ENCODE results near the gene SLC24A5. TPM values are rescaled to one million over a fixed set of nuclear protein-coding genes. Genes with fewer than 3 reads are reported as not detected.

SLC24A5 gene
- total RNA-seq, 1 experiment from 2014 or later, result not detected

DNA sequence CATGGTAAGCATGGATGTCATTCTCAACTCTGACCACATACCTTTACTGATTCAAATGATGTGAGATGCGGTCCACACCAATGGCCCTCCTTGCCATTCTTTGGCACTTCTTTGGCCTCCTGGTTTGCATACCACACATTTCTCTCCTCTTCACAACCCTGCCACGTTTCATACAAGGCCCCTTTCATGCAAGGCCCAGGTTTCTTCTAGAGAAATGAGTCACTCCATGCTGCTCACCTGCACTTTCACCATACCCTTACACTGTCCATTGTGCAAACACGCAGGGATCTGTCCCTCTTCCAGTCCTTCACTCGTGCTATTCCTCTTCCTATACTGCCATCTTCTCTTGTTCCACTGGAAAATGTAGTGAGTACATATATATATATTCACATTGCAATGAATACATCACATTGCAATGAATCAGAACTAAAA, 24.4 kb upstream of the SLC24A5 start:
- no peak overlapping the region for H3K4me3 Mint-ChIP-seq
- Histone ChIP-seq H3K18ac (ENCODE audit: insufficient read length, low read depth, low read length) (no peak overlapping the region), H3K79me2 (ENCODE audit: insufficient read depth, low read length) (no peaks in the 10 kb centered on the region), H2AFZ (ENCODE audit: low read length) (no peak overlapping the region), H2BK5ac (ENCODE audit: insufficient read length, low read length) (no peak overlapping the region), H3K4me2 (ENCODE audit: insufficient read depth, insufficient read length, low read length) (no peak overlapping the region), H3K9ac (ENCODE audit: extremely low read depth, insufficient read length, low read length) (no peak overlapping the region), H4K5ac (ENCODE audit: insufficient read length, low read depth, low read length) (no peak overlapping the region), H4K20me1 (ENCODE audit: control insufficient read depth, insufficient read depth, insufficient read length) (no peaks in the 10 kb centered on the region), H2BK12ac (ENCODE audit: insufficient read length, low read depth, low read length) (no peak overlapping the region), H3K56ac (ENCODE audit: insufficient read length, low read depth, low read length) (no peak overlapping the region), H2BK120ac (ENCODE audit: low read depth, low read length, poor library complexity, severe bottlenecking) (no peak overlapping the region), H3K27me3 (ENCODE audit: insufficient read depth, low read length) (no peaks in the 10 kb centered on the region), H3K4ac (ENCODE audit: low read depth, low read length) (no peak overlapping the region), H3K23me2 (ENCODE audit: insufficient read length, low read depth, low read length, poor library complexity, severe bottlenecking) (no peaks in the 10 kb centered on the region), H3K9me3 (ENCODE audit: control insufficient read depth, low read depth, low read length) (no peaks in the 10 kb centered on the region), H2AK5ac (ENCODE audit: insufficient read length, low read length) (no peak overlapping the region), H3T11ph (ENCODE audit: low read length) (no peak overlapping the region), H4K8ac (replicated peaks; ENCODE audit: insufficient read length, low read depth, low read length) (no peak overlapping the region), H3K27ac (ENCODE audit: insufficient read length, low read depth, low read length) (no peak overlapping the region), H4K91ac (ENCODE audit: insufficient read length, low read depth, low read length) (no peak overlapping the region), H3K79me1 (ENCODE audit: insufficient read depth, low read depth, low read length, poor library complexity, severe bottlenecking) (no peaks in the 10 kb centered on the region), H3K23ac (ENCODE audit: insufficient read length, low read depth, low read length) (no peak overlapping the region), H2BK20ac (ENCODE audit: low read depth, low read length, poor library complexity, severe bottlenecking) (no peak overlapping the region), H2BK15ac (ENCODE audit: low read depth, low read length) (no peak overlapping the region), H3K4me1 (ENCODE audit: insufficient read depth, low read length) (no peaks in the 10 kb centered on the region), H3K14ac (ENCODE audit: insufficient read depth, low read length) (no peak overlapping the region)
- no peaks in the 10 kb centered on the region for H3K9me3 Mint-ChIP-seq
- H3K36me3 Mint-ChIP-seq (ENCODE audit: insufficient read depth in 1 of 3, low read depth in 3 of 3), result no peaks in the 10 kb centered on the region
- no peak overlapping the region for H3K27ac Mint-ChIP-seq
- TF ChIP-seq, protein P1, sequence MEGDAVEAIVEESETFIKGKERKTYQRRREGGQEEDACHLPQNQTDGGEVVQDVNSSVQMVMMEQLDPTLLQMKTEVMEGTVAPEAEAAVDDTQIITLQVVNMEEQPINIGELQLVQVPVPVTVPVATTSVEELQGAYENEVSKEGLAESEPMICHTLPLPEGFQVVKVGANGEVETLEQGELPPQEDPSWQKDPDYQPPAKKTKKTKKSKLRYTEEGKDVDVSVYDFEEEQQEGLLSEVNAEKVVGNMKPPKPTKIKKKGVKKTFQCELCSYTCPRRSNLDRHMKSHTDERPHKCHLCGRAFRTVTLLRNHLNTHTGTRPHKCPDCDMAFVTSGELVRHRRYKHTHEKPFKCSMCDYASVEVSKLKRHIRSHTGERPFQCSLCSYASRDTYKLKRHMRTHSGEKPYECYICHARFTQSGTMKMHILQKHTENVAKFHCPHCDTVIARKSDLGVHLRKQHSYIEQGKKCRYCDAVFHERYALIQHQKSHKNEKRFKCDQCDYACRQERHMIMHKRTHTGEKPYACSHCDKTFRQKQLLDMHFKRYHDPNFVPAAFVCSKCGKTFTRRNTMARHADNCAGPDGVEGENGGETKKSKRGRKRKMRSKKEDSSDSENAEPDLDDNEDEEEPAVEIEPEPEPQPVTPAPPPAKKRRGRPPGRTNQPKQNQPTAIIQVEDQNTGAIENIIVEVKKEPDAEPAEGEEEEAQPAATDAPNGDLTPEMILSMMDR (conservative IDR thresholded peaks at IDR 0.05), result no peak
- WGBS (ENCODE audit: extremely low coverage, insufficient read length, low lambda C conversion rate), result no CpG with 5 or more reads among the region's 4 CpGs
- no peaks in the 10 kb centered on the region for H3K4me1 Mint-ChIP-seq
- DNase-seq, result no peak
- no peaks in the 10 kb centered on the region for H3K27me3 Mint-ChIP-seq (ENCODE audit: low read depth)
